Stimulated activated CD4-positive, alpha-beta T cell treated with anti-CD3 and anti-CD28 coated beads, Interleukin-12 subunit alpha, Interleukin-12 subunit beta, amount 100 ng/mL, for 4 hours (primary cell): ENCODE data around the gene NSMCE4A.
"Not testable (repeated sequence)": the region's sequence is repeated elsewhere in the genome, so short reads cannot be mapped to it uniquely, and the experiment has no call there.

Experiments
- DNase-seq: peaks from one replicate; pipeline ENCODE4 v3.0.0-alpha.2; 2020

The NSMCE4A gene

DNA sequence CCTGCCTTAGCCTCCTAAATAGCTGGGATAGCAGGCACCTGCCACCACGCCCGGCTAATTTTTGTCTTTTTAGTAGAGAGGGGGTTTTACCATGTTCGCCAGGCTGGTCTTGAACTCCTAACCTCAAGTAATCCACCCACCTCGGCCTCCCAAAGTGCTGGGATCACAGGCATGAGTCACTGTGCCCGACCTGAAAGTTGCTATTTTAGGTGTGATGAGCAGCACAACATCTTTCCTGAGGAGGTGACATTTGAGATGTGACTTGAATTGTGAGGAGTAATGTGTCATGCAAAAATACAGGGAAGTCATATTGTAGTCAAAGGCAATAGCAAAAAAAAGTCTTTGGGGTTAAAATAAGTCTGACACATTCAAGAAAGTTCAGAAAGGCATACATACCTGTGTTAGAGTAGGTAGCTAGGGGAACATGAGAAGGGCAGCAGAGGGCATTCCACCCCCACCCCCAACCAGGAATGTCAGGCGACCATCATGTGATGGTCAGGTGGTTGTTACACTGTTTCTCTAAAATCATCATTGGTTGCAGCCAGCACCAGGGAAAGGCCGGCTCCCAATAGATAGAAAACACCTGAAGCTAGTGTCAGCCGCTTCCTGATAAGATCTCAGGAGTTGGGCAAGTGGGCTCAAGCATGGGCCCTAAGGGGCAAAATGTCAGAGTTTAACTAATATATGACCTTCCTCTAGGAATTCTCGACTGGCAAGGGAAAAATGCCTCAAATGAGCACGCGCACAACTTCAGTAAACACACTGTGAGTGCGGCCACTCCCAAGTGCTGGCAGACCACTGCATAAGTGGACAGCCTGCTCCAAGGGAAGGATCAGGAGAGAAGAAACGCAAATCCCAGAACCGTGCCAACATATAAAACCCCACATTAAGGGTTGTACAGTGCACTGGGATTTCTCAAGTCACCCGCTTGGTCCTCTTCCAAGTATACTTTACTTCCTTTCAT, 13.6 kb upstream of the NSMCE4A start, which contains the start of gene TACC2:
Gene TACC2, plus strand, starts transcription at position 803 of the 964 bp plus-strand sequence. CDS start 32,819 bp downstream, outside the sequence.
- no peak for DNase-seq

DNA sequence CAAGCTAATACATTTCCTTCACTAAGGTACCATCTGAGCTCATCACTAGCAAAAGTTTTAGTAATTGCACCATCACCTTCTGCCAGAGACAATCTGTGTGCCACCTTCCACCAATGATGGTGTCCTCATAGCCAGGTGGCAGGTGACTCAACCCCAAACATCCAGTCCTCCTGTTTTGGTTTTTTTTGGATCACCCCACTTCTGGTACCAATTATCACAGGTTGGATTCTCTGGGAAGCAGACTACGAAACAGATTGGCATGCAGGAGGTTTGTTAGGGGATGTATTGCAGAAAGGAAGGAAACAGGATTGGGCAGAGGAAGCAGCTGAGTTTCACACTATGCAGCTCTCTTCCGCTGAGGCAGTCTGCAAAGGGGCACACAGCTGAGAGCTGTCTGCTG, 9.4 kb upstream of the NSMCE4A start:
- no peak for DNase-seq

DNA sequence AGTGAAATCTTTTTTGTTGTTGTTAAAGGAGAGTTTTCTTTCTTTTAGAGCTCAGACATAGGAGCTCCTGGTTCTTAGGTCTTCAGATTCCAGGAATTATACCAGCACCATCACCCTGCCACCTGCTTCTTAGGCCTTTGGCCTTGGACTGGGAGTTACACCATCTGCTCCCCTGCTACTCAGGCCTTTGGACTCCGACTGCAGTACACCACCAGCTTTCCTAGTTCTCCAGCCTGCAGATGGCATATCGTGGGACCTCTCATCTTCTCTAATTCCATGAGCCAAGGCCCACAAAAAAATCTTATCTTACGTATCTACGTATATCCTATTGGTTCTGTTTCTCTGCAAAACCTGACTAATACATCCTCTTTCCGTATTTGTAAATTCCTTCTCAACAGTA, 8.8 kb upstream of the NSMCE4A start:
- DNase-seq, result no peak

DNA sequence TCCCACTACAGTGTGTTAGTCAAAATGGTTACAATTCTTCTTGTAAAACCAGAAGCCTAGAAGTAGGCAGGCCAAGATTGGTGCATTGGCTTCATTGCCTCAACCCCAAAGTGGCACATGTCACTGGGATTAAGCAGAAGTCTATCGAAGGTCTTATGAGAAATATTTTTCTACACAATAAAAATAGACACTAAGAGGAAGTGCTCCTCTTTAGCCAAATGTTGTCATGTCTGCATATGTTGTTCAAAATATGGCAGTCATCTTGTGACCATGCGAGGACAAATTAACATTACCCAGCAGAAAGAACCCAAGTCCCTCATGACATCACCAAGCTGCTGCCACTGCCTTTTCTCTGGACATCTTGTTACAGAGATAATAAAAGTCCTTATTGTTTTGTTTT, 6.3 kb upstream of the NSMCE4A start:
- no peak for DNase-seq

GRCh38 chr10:121978511-121978910, 3.5 kb upstream of the NSMCE4A start:
- no peak for DNase-seq

GRCh38 chr10:121976607-121977006, 1.6 kb upstream of the NSMCE4A start:
- DNase-seq, result no peak

DNA sequence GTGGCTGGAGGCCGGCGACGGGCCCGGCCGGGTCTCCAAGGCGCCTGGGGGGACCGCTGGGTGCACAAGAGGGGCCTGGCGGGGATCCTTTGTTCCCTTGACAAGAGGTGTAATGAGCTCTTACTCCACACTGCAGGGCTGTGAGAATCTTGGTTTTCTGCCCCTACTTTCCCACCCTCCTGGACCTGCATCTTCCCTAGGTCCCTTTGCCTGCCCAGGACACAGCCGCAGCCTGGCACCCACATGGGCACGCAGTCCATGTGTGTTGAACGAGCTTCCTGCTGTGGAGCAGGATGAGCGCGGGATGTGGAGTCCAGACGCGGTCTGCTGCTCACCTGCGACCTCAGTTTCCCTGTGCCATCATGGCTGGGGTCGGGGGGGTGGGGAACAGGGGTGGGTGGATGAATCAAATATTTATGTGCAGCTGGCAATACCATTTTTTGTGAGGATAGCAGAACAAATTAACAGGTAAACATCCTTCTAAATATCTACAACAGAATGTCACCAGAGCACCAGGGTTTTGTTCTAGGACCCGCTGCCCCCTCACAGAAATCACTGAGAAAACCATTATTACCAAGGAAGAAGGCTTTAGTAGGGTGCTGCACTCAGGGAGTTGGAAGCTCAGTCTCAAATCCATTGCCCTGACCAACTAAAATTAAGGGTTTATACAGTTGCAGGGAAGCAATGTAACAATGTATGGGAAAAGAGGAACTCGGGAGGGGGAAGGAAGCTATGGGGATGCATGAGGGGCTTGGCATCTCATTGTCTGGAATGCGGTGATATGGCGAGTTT, 474 bp upstream of the NSMCE4A start:
- no peak for DNase-seq

GRCh38 chr10:121974019-121974534, 940 bp downstream of the NSMCE4A start:
- no peak for DNase-seq

GRCh38 chr10:121969086-121969485, 5.9 kb downstream of the NSMCE4A start:
- not testable (repeated sequence) for DNase-seq

DNA sequence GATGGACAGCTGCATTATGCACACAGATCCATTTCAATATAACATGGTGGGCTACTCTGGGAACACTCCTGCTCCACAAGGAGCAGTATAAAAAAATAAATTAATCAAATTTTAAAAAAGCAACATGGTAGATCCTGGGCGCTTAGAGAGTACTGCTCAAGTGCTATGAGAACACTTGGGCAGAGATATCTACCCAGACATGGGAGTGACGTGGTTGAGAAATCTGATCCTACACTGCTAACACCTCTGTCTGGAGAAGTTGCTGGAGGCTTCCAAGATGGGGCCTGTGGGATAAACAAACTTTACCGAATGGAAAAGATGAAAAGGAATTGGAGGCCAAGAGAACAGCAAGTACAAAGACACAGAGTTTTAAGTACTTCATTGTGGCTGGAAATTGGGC, 9.0 kb downstream of the NSMCE4A start:
- DNase-seq, result no peak

DNA sequence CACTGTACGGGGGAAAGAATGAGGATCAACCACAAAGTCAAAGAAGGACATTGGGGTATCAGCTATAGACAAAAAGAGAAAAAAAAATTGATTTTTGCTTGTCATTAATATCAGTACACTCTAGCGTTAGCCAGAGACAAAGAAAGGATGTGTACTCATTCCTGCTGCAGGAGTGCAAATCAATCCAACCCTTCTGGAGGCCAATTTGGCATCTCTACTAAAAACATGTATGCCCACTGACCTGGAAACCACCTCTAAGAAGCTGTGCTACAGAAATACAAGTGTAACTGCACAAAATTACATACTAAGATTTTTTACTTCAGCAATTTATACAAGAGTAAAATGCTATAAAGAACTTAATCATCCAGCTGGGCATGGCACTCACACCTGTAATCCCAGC, 13.6 kb downstream of the NSMCE4A start:
- DNase-seq, result no peak

GRCh38 chr10:121959671-121960070, 15.3 kb downstream of the NSMCE4A start:
- DNase-seq, result no peak

DNA sequence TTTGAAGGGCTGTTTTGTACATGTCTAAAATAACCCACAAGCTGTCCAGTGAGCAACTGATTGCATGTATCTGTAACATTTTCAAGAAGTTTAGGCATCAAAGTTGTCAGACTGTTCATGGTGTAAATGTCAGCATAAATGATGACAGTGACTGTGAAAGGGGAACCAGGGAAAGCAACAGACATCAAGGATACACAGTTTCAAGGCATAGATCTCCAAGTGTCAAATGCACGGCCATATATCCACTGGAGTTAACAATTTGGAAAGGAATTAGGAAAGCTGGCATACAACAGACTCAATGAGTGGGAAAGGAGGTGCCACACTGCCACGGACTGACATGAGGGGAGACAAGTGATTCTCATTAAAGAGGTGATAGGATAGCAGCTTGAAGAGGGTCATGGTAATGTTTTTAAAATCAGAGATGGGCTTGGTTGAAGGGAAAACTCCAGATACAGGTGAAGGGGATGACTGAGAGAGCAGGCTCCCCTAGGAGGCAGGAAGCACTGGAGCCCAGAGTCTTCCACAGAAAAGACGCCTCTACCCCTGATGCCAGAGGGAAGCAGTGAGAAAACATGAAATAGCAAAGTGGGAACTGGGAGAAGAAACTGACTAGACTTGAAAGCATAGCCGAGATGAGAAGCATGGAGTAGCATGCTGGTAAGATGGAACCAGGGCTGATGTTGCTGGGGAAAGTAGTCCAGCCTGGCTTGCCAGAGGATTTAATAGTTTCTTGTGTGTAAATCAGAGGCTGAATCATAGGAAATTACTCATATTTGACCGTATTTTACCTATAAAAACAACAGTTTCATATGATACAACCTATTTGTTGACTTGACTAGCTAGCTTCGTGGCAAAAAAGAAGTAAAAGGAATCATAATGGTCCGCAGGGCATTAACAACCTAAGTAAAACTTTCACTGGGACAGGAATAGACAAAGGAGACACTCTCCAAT, 18.6 kb downstream of the NSMCE4A start:
- DNase-seq, result no peak

DNA sequence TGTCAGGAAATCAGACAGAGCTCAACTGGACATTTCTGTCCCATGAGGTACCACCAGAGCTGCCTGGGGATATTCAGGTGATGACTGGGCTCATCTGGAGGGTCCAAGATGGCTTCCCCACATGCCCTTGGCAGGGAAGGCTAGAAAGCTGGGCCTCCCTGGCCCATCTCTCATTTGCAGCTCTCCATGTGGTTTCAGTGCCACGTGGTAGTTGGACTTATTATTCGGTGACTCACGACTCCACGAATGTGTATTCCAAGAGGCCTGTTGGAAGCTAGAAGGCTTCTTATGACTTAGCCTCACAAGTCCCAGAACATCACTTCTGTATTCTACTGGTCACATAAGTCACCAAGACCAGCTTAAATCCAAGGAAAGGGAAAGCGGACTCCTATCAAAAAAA, 22.8 kb downstream of the NSMCE4A start:
- DNase-seq, result no peak

DNA sequence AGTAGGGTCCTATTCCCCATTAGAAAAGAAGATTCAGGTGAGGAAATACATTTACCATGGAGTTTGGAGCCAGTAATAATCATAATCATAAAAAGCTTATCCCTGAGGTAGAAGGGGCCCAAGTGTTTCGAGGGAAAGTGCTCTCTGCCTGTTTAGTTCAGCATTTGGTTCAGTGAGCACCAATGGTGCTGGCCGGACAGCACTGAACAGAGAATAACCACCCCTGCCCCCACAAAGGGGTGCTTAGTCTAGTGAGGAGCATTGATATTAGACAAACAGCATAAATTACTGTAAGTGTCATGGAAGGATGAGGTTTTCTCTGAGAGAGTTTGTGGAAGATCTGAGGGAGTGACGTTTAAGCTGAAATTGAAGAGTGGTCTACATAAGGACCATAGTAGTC, 25.6 kb downstream of the NSMCE4A start:
- no peak for DNase-seq

DNA sequence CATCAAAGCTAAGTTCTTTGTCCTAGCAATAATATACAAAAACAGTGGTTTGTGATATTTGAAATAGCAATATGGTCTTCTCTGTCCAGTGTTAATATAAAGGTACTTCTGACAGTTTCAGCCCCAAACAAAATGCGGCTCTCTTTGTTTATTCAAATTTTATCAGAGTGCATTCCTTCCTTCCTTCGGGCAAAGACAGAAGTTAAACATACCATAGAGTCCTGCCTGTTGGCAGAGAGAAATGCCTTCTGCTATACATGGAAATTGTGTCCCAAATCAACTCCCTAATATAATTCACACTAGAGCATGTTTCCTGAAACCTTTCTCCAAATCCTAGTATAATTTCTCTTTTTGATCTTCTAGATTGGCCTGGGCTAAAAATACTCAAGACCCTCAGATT, 26.0 kb downstream of the NSMCE4A start:
- no peak for DNase-seq

- no peak for DNase-seq
These were observed 27.4 kb downstream of the NSMCE4A start for GRCh38 chr10:121947343-121948330.

GRCh38 chr10:121942749-121943416, 32.1 kb downstream of the NSMCE4A start:
- no peak for DNase-seq

DNA sequence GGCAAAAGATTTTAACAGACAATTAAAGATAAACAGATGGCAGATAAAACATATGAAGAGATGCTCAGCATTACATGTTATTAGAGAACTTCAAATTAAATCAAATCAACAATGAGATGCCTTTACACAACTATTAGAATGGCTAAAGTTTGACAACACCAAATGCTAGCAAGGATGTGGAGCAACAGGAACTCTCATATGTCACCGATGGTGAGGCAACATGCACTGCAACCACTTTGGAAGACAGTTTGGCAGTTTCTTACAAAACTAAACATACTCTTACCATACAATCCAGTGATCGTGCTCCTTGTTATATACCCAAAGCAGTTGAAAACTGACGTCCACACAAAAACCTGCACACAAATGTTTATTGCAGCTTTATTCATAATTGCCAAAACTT, 33.5 kb downstream of the NSMCE4A start:
- no peak for DNase-seq

DNA sequence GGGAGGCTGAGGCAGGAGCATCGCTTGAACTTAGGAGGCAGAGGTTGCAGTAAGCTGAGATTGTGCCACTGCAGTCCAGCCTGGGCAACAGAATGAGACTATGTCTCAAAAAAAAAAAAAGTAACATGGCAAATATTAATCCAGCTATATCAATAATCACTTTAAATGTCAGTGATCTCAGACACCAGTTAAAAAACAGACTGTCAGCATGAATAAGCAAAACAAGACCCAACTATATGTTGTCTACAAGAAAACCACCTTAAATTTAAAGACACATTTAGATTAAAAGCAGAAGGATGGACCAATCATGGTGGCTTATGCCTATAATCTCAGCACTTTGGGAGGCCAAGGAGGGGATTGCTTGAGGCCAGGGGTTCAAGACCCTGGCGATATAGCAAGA, 38.7 kb downstream of the NSMCE4A start:
- no peak for DNase-seq

DNA sequence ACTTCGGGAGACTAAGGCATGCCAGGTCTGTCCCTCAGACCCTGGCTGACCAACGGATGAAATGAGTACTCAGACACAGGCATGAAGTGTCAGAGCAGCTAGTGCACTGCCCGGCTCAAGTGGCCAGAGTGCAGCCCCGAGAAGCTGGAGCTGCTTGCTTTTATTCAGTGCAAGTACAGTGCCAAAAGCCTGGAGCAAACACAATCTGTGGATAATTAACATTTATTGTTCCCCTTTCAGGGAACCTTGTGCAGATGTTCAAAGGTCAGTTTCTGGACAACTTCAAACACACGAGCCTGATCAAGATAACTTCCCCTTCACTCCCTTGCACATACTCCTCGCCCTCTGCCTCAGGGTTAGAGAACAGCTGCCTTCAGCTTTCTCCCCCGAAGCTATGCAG, 39.3 kb downstream of the NSMCE4A start:
- DNase-seq, result no peak
